GM04504 (cell line): Measurements from ENCODE around the gene EFCAB12.
"Not testable (repeated sequence)": the region's sequence is repeated elsewhere in the genome, so short reads cannot be mapped to it uniquely, and the experiment has no call there.

ENCODE experiments used
- DNase-seq: peaks from one replicate; pipeline ENCODE4 v3.0.0-alpha.2; 2012; ENCODE audit warnings: low read depth

EFCAB12 gene

DNA sequence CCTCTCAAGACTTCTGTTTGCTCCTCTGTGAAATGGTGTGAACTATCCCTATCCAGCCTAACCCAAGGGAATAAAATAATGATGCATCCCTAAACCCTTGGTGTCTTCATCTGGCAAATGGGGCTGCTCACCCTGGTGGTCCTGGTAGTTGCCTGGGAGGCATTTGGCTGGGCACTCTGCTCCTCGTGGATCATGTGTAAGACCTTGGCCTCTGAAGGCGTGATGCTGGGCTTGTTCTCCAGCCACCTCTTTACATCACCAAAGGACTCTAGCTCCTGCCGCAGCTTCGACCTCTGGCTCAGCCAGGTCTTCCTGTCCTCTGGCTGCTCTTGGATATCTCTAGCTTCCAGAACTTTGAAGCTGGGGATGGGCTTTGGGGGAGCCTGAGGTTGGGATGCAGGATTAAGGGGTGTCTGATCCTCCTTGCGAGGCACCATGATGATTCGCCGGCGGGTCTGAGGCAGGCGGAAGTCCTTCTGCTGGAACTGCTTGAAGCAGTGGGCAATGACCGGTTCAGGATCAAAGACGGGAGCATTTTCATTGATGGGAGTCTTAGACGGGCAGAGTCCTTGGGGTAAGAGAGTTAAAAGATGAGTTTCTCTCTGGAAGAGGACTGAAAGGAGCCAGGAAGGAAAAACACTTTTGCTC lies 7.1 kb downstream of the EFCAB12 start:
- DNase-seq: no peak

DNA sequence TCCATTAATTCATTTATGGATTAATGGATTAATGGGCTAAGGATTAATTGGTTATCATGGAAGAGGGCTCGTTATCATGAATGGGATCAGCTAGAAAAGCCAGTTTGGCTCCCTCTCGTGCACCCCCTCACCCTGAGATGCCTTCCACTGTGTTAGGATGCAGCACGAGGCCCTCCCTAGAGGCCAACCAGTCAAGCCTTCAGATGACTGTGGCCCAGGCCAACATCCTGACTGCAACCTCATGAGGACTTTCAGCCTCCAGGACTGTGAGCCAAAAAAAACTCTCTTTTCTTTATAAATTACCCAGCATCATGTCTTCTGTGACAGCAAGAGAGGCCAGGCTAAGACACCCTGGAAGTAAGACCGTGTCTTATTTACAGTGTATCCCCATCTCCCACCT lies 9.0 kb downstream of the EFCAB12 start:
- no peak for DNase-seq

DNA sequence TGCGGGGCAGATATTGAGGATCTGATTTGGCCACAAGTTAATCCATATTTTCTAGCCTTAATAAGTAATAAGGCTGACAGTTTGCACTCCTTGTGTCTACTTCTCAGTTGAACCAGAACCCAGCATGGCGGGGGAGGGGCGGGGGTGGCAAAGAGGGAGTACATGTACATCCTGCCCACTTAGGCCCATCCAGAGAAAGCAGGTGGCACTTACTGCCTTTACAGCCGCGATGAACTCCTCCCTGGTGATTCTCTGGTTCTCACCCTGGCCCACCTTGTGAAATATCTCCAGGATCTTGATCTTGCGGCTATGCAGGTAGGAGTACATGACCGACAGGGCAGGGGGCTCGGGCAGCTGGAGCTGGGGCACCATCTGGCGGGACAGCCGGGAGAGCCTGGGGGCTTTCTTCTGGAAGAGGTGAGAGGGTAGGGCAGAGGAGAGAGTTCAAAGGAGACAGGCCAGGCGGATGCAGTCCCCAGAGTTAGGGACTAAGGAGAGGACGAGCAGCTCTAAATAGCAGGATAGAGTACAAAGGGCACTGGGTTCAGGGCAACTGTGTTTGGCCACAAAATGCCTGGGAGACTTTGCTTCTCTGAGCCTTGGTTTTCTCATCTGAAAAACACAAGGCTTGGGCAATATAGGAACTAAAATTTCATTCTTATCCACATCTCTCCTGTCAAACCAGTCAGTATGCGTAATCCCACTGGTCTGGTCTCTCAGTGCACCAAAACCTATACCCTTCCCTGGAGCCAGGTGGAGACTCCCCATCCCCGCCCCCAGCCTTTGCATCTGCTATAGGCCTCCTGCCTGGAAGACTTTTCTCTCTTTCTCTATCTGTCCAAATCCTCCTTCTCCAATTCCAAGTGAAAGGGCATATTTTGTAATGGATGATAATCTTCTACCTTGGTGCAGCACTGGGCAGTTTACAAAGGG lies 10.1 kb downstream of the EFCAB12 start:
- no peak for DNase-seq

DNA sequence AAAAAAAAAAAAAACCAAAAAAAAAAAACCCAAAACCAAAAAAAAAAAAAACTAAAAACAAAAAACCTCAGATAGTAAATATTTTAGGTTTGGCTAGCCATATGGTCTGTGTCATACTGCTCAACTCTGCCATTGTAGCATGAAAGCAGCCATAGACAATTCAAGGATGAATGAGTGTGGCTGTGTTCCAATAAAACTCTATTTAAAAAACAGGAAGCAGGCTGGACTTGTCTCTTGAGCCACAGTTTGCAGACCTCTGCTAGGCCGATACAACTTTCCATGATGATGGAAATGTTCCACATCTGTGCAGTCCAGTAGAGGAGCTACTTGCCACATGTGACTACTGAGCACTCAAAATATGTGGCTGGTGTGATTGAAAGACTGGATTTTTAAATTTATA lies 11.1 kb downstream of the EFCAB12 start:
- DNase-seq: no peak

DNA sequence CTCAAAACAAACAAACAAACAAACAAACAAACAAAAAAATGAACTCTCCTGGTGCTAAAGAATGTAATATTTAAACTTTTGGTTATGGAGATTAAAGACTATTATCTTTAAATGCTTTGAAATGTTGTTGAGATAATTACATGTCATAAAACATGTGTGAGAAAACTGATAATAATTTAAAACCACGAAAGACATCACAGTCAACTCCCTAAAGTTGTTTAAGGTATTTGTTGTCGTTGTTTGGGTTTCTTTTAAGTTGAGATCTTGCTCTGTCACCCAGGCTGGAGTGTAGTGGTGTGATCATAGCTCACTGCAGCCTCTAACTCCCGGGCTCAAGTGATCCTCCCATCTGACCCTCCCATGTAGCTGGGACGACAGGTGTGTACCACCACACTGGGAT lies 12.0 kb downstream of the EFCAB12 start:
- no peak for DNase-seq

DNA sequence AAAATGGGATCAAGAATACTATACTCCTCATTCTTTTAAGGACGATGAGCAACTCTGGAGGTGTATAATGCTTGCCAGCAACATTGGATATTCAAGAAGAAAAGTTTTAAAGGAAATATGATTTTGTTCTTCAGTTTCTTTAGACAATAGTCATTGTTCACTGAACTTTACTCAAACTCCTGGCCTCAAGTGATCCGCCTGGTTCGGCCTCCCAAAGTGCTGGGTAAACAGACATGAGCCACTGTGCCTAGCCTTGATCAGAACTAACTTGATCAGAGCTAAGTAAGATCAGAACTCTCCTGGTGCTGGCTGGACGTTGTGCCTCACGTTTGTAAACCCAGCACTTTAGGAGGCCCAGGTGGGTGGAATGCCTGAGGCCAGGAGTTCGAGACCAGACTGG lies 12.6 kb downstream of the EFCAB12 start:
- DNase-seq: no peak

DNA sequence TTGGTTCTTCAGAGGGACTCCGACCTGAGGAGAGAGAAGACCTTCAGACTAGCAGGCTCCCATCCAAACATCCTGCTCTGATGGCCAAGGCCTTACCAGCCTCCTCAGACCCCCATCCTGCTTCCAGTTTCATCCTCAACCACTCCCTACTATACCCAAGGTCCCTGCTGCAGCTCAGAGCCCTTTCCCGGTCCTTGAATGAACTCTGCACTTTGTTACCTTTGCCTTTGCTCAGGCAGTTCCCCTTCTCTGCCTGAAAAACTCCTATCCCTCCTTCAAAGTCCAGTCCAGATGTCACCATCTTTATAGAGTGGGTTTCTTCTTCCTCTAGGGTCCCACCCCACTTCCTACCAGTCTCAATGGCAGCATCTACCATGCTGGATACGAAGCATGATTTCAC lies 13.1 kb downstream of the EFCAB12 start:
- DNase-seq: no peak

DNA sequence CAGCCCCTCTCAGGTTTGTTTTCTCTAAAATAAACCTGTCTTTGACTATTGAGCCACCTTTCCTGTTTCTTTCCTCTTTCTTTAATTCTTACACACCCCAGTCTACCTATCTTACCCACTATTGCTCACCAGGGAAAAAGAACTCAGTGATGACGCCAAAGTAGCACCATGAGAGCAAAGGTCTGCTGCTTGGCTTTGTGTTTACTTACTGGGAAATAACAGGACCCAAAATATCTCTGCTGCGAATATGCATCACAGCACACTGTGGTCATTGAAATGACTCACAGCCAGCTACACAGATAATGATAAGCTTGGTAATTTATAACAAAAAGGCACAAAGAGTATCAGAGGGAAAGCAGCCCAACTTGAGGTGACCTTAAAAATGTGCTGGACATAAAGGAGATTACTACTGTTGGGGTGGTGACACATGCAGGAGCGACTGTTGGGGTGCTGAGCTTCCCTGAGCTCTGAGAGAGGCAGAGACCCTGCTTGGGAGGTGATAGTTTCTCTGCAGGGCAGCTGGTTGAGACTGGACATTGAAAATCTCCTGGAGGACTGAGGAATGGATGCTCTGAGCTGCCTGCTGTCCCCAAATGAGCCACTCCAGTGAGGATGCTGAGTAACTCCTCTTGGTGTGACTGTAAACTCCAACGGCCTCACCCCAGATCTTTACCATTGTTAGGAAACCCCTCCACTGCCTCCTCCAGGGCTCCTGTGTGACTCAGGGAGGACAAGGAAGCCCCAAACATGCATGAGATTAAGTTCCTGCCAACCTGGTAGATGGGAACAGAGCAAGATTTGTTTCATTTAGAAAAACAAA lies 14.5 kb downstream of the EFCAB12 start:
- DNase-seq: peak; percentile 33

DNA sequence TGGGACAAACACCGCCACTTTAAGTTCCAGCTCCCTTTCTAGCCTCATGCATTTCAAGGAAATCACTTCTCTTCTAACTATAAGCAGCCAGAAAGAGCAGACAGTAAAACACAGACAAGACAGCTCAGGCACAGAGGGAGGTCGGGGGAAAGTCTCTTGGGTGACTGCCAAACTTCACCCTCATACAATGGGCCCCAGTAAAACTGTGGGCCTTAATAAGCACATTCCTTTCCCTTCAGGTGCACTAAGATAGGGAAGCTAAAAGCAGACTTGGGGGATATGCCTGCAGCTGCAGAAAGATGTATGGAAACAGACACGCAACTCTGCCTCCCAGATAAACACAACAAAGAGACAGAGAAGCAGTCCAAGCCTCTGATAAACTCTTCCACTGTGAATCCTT lies 15.2 kb downstream of the EFCAB12 start:
- not testable (repeated sequence) for DNase-seq

DNA sequence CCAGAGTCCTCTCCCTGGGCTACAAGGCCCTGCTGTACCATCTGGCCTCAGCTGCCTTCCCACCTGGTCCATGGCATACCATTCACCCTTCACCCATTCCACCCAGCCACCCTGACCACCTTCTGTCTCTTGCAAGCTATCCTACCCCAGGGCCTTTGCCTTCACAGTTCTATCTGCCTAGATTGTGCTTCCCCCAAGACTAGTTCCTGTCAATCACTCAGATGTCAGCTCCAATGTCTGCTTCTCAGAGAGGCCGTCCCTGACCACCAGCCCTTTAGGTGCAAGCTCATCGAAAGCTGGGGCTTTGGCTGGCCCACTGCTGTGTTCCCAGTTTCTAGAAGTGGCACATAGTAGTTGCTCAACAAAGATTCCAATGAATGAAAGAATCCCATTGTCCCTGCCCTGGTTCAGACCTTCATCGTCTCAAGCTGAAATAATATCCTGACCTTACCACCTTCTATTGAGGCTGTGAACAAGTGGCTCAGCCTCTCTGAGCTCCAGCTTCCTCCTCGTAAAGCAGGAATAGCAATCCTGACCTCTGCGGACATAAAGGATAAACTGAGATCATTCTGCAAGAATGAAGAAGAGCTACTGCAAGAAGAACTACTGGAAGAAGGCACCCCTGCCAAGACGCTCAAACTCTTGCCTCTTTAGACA lies 15.8 kb downstream of the EFCAB12 start:
- no peak for DNase-seq

DNA sequence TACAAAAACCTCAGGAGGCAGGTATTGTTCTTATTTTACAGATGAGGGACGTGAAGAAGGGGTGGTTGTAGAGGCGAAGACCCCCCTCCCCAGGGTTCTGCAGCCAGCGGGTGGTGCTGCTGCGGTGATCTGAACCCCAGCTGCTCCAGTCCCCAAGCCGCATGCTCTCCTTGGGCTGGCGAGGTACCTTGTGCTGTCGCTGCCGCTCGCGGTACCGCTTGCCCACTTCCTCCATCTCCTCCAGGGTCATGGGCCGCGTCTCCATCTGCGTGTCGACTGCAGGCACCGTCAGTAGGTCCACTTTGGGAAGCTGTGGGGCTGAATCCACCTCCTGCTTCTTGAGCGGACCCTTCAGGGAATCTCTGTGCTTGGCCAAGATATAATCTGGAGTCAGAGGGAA lies 17.5 kb downstream of the EFCAB12 start:
- DNase-seq: no peak

DNA sequence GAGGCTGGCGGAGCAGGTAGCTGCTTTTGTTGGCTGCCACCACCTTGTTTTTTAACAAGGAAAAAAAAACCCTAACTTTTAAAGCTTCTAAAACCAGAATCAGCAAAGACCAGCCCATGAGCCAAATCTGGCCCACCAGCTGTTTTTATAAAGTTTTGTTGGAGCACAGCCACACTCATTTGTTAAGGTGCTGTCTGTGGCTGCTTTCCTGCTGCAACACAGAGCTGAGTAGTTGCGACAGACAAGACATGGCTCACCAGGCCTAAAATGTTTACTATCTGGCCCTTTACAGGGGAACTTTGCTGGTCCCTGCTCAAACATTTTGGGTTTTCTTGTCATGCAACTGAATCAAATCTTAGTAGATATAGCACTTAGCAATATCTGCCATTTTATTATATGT lies 18.9 kb downstream of the EFCAB12 start:
- no peak for DNase-seq

DNA sequence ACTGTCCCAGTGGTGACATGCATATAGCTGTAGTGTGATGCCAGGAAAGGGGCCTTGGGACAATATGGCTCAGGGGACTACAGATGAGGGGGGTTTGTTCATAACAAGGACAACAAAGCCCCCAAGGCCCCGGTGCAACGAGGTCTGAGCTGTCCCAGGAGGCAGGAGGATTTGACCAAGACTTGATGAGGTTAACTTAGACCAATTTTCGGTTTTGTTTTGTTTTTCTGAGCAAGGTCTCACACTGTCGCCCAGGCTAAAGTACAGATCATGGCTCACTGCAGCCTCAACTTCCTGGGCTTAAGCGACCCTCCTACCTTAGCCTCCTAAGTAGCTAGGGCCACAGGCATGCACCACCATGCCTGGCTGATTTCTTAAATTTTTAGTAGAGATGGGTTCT lies 23.8 kb downstream of the EFCAB12 start:
- DNase-seq: no peak

DNA sequence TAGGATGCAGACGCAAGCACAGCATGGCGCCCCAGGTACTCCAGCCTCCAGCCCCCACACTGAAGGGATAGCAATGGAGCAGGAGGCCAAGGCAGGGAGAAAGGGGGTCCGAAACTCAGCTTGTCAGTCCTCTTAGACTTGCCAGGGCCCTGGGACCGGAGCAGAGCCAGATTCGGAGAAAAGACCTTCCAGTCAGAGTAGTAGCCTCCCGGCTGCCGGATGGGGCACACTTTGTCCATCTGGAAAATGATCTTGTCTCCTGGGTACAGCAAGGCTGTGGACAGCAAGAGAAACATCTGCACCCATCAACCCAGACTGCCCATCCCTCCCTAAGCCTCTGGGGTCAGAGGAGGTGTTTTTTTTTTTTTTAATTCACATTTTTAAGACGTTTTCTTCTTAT lies 24.3 kb downstream of the EFCAB12 start:
- no peak for DNase-seq

DNA sequence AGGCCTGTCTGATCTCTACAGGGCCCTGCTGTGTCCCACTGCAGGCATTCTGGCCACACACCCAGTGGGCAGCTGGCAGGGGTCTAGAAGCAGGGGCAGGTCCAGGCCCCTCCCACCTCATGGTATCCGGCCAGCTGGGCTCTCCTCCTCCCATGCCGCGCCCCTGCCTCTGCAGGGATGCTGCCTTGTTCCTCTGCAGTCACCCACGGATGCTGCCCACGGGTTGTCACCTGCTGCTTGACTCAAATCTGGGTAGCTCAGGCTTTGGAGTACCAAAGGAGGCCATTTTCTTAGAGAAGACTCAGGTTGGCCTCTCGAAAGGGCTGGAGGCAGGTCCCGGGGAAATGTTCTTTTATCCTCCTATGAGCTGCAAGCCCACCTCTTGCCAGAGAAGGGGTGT lies 25.0 kb downstream of the EFCAB12 start:
- DNase-seq: no peak

DNA sequence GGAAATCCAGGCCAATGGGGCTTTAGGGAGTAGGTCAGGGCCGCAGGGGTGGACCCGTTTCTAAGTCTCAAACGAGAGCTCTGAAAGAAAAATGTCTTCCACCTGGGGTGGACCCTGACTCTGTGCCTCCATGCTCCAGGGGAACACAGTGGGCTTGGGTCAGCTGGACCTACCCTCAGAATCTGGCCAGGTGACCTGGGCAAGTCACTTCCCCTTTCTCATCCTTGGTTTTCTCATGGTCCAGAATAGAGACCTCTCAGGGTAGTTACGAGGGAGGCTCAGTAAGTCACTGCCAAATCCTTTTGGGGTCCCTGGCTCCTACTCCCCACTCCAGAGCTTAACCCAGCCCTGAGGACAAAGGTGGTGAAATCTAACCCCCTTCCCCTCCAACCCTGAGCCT lies 25.8 kb downstream of the EFCAB12 start:
- no peak for DNase-seq

DNA sequence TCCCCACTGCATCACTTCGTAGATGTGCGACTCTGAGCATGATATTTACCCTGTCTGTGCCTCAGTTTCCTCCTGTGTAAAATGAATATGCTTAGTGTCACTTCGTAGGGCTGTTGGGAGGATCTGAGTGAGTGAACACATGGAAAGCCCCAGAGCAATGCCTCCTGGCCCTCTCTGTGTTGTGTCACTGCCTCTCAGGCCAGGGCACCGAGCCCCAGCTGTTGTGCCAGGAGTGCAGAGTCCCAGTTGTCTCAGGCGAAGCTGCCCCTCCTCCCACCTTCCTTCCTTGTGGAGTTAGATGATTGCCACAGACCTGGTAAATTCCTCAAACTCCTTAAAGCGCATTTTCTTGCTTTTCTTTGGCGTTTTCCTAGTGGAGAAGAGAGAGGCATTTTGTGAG lies 26.2 kb downstream of the EFCAB12 start:
- no peak for DNase-seq

DNA sequence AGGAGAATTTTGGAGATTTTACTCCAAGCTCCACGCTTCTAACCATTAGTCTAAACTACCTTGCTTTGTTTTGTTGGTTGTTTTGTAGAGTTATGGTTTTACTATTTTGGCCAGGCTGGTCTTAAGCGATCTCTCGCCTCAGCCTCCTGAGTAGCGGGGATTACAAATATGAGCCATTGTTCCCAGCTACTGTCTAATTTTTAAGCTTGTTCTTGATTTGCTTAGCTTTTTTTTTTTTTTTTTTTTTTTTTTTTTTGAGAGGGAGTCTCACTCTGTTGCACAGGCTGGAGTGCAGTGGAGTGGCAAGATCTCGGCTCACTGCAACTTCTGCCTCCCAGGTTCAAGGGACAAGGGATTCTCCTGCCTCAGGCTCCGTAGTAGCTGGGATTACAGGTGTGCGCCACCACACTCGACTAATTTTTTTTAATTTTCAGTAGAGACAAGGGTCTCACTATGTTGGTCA lies 28.5 kb downstream of the EFCAB12 start:
- no peak for DNase-seq

DNA sequence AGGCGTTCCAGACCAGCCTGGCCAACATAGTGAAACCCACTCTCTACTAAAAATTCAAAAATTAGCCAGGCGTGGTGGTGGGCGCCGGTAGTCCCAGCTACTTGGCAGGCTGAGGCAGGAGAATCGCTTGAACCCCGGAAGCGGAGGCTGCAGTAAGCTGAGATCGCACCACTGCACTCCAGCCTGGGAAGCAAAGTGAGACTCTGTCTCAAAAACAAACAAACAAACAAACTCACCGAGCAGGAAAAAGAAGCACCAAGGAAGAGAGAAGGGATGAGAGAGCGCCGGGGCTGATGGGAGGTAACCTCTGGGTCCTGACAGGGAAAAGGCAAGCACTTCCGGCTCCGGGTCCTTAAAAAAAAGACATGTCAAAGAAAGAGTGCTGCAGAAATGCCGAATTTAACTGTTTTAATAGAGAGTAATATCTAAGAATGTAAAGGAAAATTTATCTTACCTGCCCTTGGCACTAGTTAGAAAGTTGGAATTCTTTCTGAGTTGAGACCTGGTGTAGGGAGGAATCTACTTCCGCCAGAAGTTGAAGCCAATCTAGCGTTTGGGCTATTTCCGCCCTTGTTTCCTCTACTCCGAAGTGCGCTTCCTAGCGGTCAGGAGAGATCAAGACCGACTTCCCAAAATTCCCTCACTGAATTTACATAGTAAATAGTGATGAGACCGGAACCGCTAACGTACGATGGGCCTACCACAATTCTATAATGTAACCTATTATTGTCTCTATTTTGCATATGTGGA lies 29.1 kb downstream of the EFCAB12 start:
- peak; percentile 93 for DNase-seq

DNA sequence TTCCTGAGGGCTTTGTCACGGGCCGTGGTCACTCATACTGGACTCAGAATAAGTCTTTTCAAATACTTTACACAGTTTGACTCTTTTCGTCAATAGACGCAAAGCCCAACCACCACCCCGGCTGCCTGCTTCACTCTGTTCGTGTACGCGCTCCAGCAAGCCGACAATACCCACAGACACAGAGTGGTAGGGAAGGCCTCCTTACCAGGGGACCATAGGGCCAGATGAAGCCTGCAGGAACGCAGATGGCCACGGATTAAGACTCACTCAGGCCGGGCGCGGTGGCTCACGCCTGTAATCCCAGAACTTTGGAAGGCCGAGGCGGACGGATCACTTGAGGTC lies 29.7 kb downstream of the EFCAB12 start:
- no peak for DNase-seq

DNA sequence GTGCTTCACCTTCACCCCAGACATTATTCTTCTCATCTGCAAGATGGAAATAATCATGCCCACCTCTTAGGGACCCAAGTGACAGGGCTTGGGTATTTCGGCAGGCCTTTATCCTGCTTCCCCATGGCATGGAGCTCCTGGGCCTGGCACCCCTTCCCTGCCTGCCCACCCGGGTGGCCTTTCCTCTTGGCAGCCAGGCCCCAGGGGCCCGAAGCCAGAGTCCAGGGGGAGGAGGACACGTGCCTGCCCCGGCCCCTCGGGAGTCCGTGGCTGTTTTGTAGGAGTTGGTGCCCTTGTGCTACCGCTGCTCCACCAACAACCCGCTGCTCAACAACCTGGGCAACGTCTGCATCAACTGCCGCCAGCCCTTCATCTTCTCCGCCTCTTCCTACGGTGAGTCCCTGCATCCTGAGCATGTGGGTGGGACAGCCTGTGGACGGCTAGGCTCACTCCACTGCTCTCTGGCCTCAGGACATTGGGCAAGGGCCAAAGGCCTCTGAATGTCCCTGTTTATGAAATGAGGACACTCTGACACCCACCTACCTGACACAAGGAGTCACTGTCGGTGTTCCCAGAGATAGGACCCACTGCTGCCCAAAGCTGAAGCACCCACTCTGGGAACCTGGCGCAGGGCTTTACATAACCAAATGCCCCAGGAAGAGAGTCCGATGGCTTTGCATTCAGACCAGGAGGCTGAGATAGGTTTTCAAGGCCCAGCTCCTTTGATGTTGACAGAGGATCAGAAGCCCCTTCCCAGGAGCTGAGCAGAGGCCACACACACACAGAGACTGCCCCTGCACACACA lies 34.5 kb downstream of the EFCAB12 start:
- not testable (repeated sequence) for DNase-seq
